SK-MEL-5 (cell line): ENCODE measurements around the gene RNF4. TPM values are rescaled to one million over a fixed set of nuclear protein-coding genes. Genes with fewer than 3 reads are reported as not detected.
"Not testable (repeated sequence)": the region's sequence is repeated elsewhere in the genome, so short reads cannot be mapped to it uniquely, and the experiment has no call there.

Experiments
- DNase-seq: peaks from one replicate; pipeline ENCODE4 v3.0.0-alpha.2; 2016; ENCODE audit warnings: low read depth, low spot score
- in situ Hi-C: cut with HindIII; loops from 2 replicates; pipeline ENCODE4 v1.10.0; 2016; ENCODE audit warnings: low sequenced_read_pairs, high pct_unique_total_duplicates, low pct_unique_long_range_greater_than_20kb
- total RNA-seq: library from RNA; depleted of rRNA; stranded (reverse); fragments of >200 nt; shearing (Covaris generic); gene quantifications from 2 replicates; pipeline ENCODE4 v1.2.3, GENCODE V29; 2014

The RNF4 gene
- total RNA-seq, 1 experiment from 2014 or later, result 45.0 TPM

- in situ Hi-C loops, result no loop called here
Observed at GRCh38 chr4:2507259-2507658, 38.4 kb downstream of the RNF4 start.

GRCh38 chr4:2507855-2508254, 38.9 kb downstream of the RNF4 start:
- no peak for DNase-seq
- in situ Hi-C loops, result no loop called here

More at GRCh38 chr4:2507259-2507658, 38.4 kb downstream of the RNF4 start:
- DNase-seq, result no peak

- in situ Hi-C loops, result no loop called here
- no peak for DNase-seq
Observed at GRCh38 chr4:2510351-2511259, 41.7 kb downstream of the RNF4 start.

- in situ Hi-C loops, result no loop called here
- DNase-seq, result no peak
Observed at GRCh38 chr4:2511645-2512131, 42.8 kb downstream of the RNF4 start.

GRCh38 chr4:2512396-2513135, 43.7 kb downstream of the RNF4 start:
- in situ Hi-C loops, result no loop called here
- DNase-seq, result no peak

- DNase-seq, result not testable (repeated sequence)
Observed at GRCh38 chr4:2514193-2514592, 45.3 kb downstream of the RNF4 start.

GRCh38 chr4:2514944-2515343, 46.0 kb downstream of the RNF4 start:
- in situ Hi-C loops, DNase-seq: not testable (repeated sequence)

More at GRCh38 chr4:2514193-2514592, 45.3 kb downstream of the RNF4 start:
- in situ Hi-C loops, result not testable (repeated sequence)

GRCh38 chr4:2515830-2516550, 47.1 kb downstream of the RNF4 start:
- in situ Hi-C loops, result no loop called here
- no peak for DNase-seq

GRCh38 chr4:2516635-2517034, 47.7 kb downstream of the RNF4 start:
- in situ Hi-C loops, result no loop called here
- no peak for DNase-seq

- no peak for DNase-seq
- in situ Hi-C loops, result no loop called here
Observed at GRCh38 chr4:2526559-2526958, 57.7 kb downstream of the RNF4 start.

- in situ Hi-C loops, result no loop called here
- DNase-seq, result no peak
Observed at GRCh38 chr4:2534904-2535375, 66.0 kb downstream of the RNF4 start.

- peak; percentile 23 for DNase-seq
- in situ Hi-C loops, result no loop called here
Observed at GRCh38 chr4:2535376-2536192, 66.7 kb downstream of the RNF4 start.

- in situ Hi-C loops, result no loop called here
- DNase-seq, result peak; percentile 98
Observed at GRCh38 chr4:2536193-2537010, 67.5 kb downstream of the RNF4 start, which contains the start of gene FAM193A. FAM193A (plus strand) TSS chr4:2536647; CDS start chr4:2536916, 269 bp downstream.

- DNase-seq, result peak; percentile 20
- in situ Hi-C loops, result no loop called here
Observed at GRCh38 chr4:2537011-2537830, 68.3 kb downstream of the RNF4 start.

- DNase-seq, in situ Hi-C loops: not testable (repeated sequence)
Observed at GRCh38 chr4:2543580-2544191, 74.8 kb downstream of the RNF4 start.
